Endothelial cell of umbilical vein (primary cell): ENCODE measurements around the gene MAP3K7CL. TPM values are rescaled to one million over a fixed set of nuclear protein-coding genes. Genes with fewer than 3 reads are reported as not detected.
A peak's percentile ranks its signal among the peaks of the same experiment; 100 is the strongest.

Experiments used
- BruUV-seq: library from RNA; stranded (reverse); fragments of 400-500 nt; replicated peaks from 2 replicates; lab custom pipeline; 2021; lab: Mats Ljungman, UMichigan
- CTCF ChIA-PET: fragments of 300-600, 350-600 bp; sonication (Branson Sonifier 250); formaldehyde crosslinking; loops from one replicate; lab custom pipeline; 2021; ENCODE audit warnings: antibody characterized with exemption, inconsistent platforms; lab: Charles Lee
- POLR2A ChIA-PET: fragments of 300-600, 350-600 bp; sonication (Branson Sonifier 250); formaldehyde crosslinking; loops from one replicate; lab custom pipeline; 2021; ENCODE audit warnings: antibody characterized with exemption, inconsistent platforms; lab: Charles Lee
- DNase-seq: peaks from one replicate; pipeline ENCODE4 v3.0.0-alpha.2; 2011; ENCODE audit warnings: low read depth, low spot score
- FAIRE-seq: peaks from 2 replicates; lab custom pipeline; 2011; peaks lifted over from hg19 to GRCh38; lab: Jason Lieb, UNC
- H2AFZ ChIP-seq: 2 replicates; pipeline ENCODE4 v1.6.0; 2012; ENCODE audit warnings: low read depth, low read length, control low read depth, inconsistent platforms
- H3K27ac ChIP-seq: 2 replicates; pipeline ENCODE4 v1.5.1; 2011; ENCODE audit warnings: low read depth, mild to moderate bottlenecking, control low read depth, low read length, moderate library complexity; ENCODE audit not compliant: insufficient read depth
- H3K27me3 ChIP-seq, 2 experiments: 2 replicates each; pipeline versions ENCODE4 v1.6.0 to v1.6.1; 2011; ENCODE audit warnings: low read length in 2 of 2, mixed read lengths in 1 of 2; ENCODE audit not compliant: control insufficient read depth in 2 of 2, insufficient read depth in 2 of 2
- H3K36me3 ChIP-seq, 2 experiments: 2 replicates in 1 of 2; 3 replicates in 1 of 2; pipeline ENCODE4 v1.5.1; 2011; ENCODE audit warnings: low read length in 2 of 2, mild to moderate bottlenecking in 1 of 2, moderate library complexity in 1 of 2; ENCODE audit not compliant: control insufficient read depth in 2 of 2, insufficient read depth in 2 of 2; ENCODE audit errors: extremely low read depth in 1 of 2
- H3K4me1 ChIP-seq: 3 replicates; pipeline ENCODE4 v1.5.1; 2011; ENCODE audit warnings: mild to moderate bottlenecking, low read length; ENCODE audit not compliant: control insufficient read depth, insufficient read depth; ENCODE audit errors: extremely low read depth
- H3K4me2 ChIP-seq: 2 replicates; pipeline ENCODE4 v1.6.1; 2011; ENCODE audit warnings: low read length, control low read depth, mixed read lengths; ENCODE audit not compliant: insufficient read depth
- H3K4me3 ChIP-seq, 3 experiments: fragments of 200-600 bp in 1 of 3; sonication (generic), shearing (Covaris generic) in 1 of 3; replicated peaks in 1 of 3; 2 replicates each; pipeline ENCODE4 v1.5.1; 2011 to 2016; ENCODE audit warnings: control low read depth in 3 of 3, low read length in 3 of 3, mild to moderate bottlenecking in 2 of 3, inconsistent platforms in 1 of 3, low read depth in 1 of 3, moderate library complexity in 1 of 3; ENCODE audit not compliant: insufficient read depth in 1 of 3
- H3K79me2 ChIP-seq: 2 replicates; pipeline ENCODE4 v1.6.0; 2012; ENCODE audit warnings: low read length, inconsistent platforms; ENCODE audit not compliant: control insufficient read depth, insufficient read depth
- H3K9ac ChIP-seq: replicated peaks from 2 replicates; pipeline ENCODE3; 2011; ENCODE audit warnings: low read length, control low read depth; ENCODE audit not compliant: insufficient read depth; ENCODE audit errors: extremely low read depth
- H3K9me1 ChIP-seq: replicated peaks from 3 replicates; pipeline ENCODE4 v1.6.0; 2011; ENCODE audit warnings: mild to moderate bottlenecking, low read length; ENCODE audit not compliant: control insufficient read depth, insufficient read depth; ENCODE audit errors: extremely low read depth
- H3K9me3 ChIP-seq: replicated peaks from 2 replicates; pipeline ENCODE4 v1.5.1; 2012; ENCODE audit warnings: low read length, inconsistent platforms; ENCODE audit not compliant: control insufficient read depth, insufficient read depth
- H4K20me1 ChIP-seq: replicated peaks from 2 replicates; pipeline ENCODE3; 2011; ENCODE audit warnings: mild to moderate bottlenecking, low read length; ENCODE audit not compliant: control insufficient read depth, insufficient read depth; ENCODE audit errors: extremely low read depth
- CTCF ChIP-seq, 2 donors: IDR thresholded peaks; 1 replicate in 1 of 2; 2 replicates in 1 of 2; pipeline ENCODE4 v1.5.1; 2011; ENCODE audit warnings: low read length in 2 of 2, mild to moderate bottlenecking in 2 of 2, moderate library complexity in 2 of 2, control low read depth in 1 of 2, inconsistent platforms in 1 of 2, low read depth in 1 of 2; ENCODE audit not compliant: insufficient read depth in 1 of 2; ENCODE audit errors: extremely low read depth in 1 of 2
- EZH2 ChIP-seq: IDR thresholded peaks from 2 replicates; pipeline ENCODE4 v1.6.1; 2012; ENCODE audit warnings: borderline replicate concordance, low read depth, mild to moderate bottlenecking, moderate library complexity, low read length, inconsistent platforms; ENCODE audit not compliant: severe bottlenecking
- FOS ChIP-seq: IDR thresholded peaks from 2 replicates; pipeline ENCODE4 v1.6.1; 2011; ENCODE audit warnings: mild to moderate bottlenecking, low read length, moderate library complexity, borderline replicate concordance; ENCODE audit not compliant: insufficient read depth
- GATA2 ChIP-seq: IDR thresholded peaks from 2 replicates; pipeline ENCODE4 v1.7.0; 2011; ENCODE audit warnings: low read depth, mild to moderate bottlenecking, moderate library complexity, mixed read lengths, low read length; ENCODE audit not compliant: insufficient read length, insufficient read depth
- JUN ChIP-seq: IDR thresholded peaks from 2 replicates; pipeline ENCODE4 v1.6.1; 2011; ENCODE audit warnings: borderline replicate concordance, low read depth; ENCODE audit not compliant: insufficient read length, insufficient read depth
- MYC ChIP-seq: IDR thresholded peaks from one replicate; pipeline ENCODE4 v1.6.1; 2011; ENCODE audit warnings: mild to moderate bottlenecking, low read depth, low read length
- POLR2A ChIP-seq: IDR thresholded peaks from 2 replicates; pipeline ENCODE4 v1.6.1; 2012; ENCODE audit warnings: low read depth, mild to moderate bottlenecking, control low read depth, low read length
- POLR2AphosphoS5 ChIP-seq: IDR thresholded peaks from 2 replicates; pipeline ENCODE4 v1.6.1; 2012; ENCODE audit warnings: low read depth, mild to moderate bottlenecking, control low read depth, low read length, moderate library complexity; ENCODE audit not compliant: insufficient read depth
- dilution Hi-C: fragments of 300-500 bp; cut with MboI; formaldehyde crosslinking; loops from one replicate; pipeline ENCODE4 v1.15.0; 2019; ENCODE audit warnings: low sequenced_read_pairs; ENCODE audit not compliant: extremely low pct_ligation_motif_present
- intact Hi-C: fragments of 100-400 bp; cut with micrococcal nuclease; formaldehyde crosslinking; loops from one replicate; pipeline ENCODE4 v1.10.0; 2022
- polyA plus RNA-seq, 4 experiments: library from polyadenylated mRNA; depleted of rRNA in 3 of 4; stranded (reverse) in 3 of 4; unstranded in 1 of 4; fragments of >200 nt; gene quantifications; 2 replicates each; pipeline versions ENCODE4 v1.2.1 to v1.2.3, GENCODE V29; 2011 to 2012; ENCODE audit warnings: missing spikeins in 1 of 4
- total RNA-seq: library from RNA; stranded (reverse); gene quantifications from 2 replicates; pipeline ENCODE4 v1.2.3, GENCODE V29; 2021
- TF ChIP-seq, protein P1 (sequence below): IDR thresholded peaks from 2 replicates; pipeline ENCODE4 v1.6.1; 2011; ENCODE audit not compliant: insufficient read depth, insufficient read length

The MAP3K7CL gene
- total and polyA plus RNA-seq, 2 donors (not counting 3 experiments of a cell fraction or from before 2014, with no cell fraction given), result 6.1 to 8.1 TPM

DNA sequence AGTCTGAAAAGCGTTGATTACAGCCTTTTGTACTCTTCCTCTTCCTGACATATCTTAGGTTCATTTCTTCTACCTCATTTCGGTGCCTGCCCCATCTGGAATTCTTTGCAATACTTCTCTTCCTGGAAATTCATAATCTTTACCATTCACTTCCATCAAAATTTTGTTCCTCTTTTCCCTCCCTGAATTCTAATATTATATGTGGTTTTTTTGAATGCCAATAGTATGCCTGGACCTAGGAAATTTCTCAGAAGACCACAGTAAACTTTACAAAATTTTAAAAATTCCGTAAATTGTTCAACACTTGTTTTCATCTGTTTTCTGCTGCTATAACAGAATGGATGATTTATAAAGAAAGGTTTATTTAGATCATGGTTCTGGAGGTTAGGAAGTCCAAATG, 76.8 kb downstream of the MAP3K7CL start:
- H2AFZ ChIP-seq, result no peak overlapping the region
- ChIA-PET POLR2A (no interaction called here), CTCF (no interaction called here)
- TF ChIP-seq GATA2, result no peak
- no peak for TF ChIP-seq CTCF (IDR thresholded peaks at IDR 0.05; ENCODE audit: extremely low read depth in 1 of 2, insufficient read depth in 1 of 2, low read depth in 1 of 2, low read length in 2 of 2)
- TF ChIP-seq POLR2A, result no peak
- TF ChIP-seq FOS, result no peak
- TF ChIP-seq EZH2, result no peak
- TF ChIP-seq MYC, result no peak
- TF ChIP-seq POLR2AphosphoS5, result no peak
- TF ChIP-seq, protein P1, sequence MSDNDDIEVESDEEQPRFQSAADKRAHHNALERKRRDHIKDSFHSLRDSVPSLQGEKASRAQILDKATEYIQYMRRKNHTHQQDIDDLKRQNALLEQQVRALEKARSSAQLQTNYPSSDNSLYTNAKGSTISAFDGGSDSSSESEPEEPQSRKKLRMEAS, result no peak
- no peak for TF ChIP-seq JUN
- H3K9me1 ChIP-seq, result no peaks in the 10 kb centered on the region
- DNase-seq, result no peak
- no peaks in the 10 kb centered on the region for H4K20me1 ChIP-seq
- no peak overlapping the region for H3K4me3 ChIP-seq
- H3K27ac ChIP-seq, result peak overlapping the region; percentile 97
- intact Hi-C loops, result no loop called here
- no TSS peak for BruUV-seq
- H3K4me2 ChIP-seq, result no peak overlapping the region
- no peaks in the 10 kb centered on the region for H3K79me2 ChIP-seq
- H3K36me3 ChIP-seq, result no peaks in the 10 kb centered on the region
- FAIRE-seq, result no peak
- no peak overlapping the region for H3K9ac ChIP-seq
- dilution Hi-C loops, result no loop called here
- peaks cover 31% of the 10 kb centered on the region for H3K4me1 ChIP-seq
- H3K27me3 ChIP-seq, result no peaks in the 10 kb centered on the region
- H3K9me3 ChIP-seq, result no peaks in the 10 kb centered on the region
